PC-3 (cell line): ENCODE results near the gene ZNF185.

Experiments
- EZH2 ChIP-seq: fragments of 300-600 bp; sonication (generic); IDR thresholded peaks from one replicate; pipeline ENCODE4 v1.6.1; 2017; ENCODE audit warnings: antibody characterized with exemption, mild to moderate bottlenecking, low read length; ENCODE audit not compliant: unreplicated experiment
- EZH2phosphoT487 ChIP-seq: fragments of 300-600 bp; sonication (generic); IDR thresholded peaks from 2 replicates; pipeline ENCODE4 v1.6.1; 2018; ENCODE audit warnings: mild to moderate bottlenecking, antibody characterized with exemption, low read length, borderline replicate concordance
- TF ChIP-seq, protein P1 (sequence below): fragments of 300-600 bp; sonication (generic); conservative IDR thresholded peaks from 2 replicates; pipeline ENCODE4 v1.5.1; 2017; ENCODE audit warnings: antibody characterized with exemption, low read depth, mild to moderate bottlenecking, low read length

DNA sequence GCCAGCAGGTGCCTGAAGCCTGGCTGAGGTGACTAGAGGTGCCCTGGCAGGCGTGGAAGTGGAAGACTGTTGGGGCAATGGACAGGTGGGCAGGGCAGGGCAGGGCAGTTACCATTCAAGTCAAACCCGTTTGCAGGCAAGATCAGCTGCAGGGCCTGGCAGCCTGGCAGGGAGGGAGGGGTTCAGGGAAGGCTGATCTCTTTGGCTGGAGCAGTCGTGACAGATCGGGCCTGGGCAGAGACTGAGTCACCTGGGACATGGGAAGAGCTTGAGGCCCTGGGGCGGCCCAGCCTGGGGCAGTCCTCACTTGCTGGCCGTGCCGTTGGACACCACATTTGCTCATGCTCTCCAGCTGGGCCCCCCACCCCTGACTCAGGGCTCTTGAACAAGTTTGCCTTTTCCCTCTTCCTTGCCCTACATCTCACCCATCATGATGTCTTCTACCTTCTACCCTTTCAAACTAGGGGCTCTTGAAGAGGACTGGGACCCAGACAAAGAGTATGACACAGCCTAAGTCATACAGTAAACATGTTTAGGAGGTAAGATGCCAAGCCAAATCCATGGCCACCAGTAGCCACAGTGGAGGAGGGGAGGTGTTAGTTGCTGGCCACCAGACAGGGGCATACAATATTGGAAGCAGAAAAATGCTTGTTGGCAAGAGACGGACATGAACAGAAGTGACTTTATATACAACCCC is 2.0 kb upstream of the ZNF185 start:
- TF ChIP-seq, protein P1, sequence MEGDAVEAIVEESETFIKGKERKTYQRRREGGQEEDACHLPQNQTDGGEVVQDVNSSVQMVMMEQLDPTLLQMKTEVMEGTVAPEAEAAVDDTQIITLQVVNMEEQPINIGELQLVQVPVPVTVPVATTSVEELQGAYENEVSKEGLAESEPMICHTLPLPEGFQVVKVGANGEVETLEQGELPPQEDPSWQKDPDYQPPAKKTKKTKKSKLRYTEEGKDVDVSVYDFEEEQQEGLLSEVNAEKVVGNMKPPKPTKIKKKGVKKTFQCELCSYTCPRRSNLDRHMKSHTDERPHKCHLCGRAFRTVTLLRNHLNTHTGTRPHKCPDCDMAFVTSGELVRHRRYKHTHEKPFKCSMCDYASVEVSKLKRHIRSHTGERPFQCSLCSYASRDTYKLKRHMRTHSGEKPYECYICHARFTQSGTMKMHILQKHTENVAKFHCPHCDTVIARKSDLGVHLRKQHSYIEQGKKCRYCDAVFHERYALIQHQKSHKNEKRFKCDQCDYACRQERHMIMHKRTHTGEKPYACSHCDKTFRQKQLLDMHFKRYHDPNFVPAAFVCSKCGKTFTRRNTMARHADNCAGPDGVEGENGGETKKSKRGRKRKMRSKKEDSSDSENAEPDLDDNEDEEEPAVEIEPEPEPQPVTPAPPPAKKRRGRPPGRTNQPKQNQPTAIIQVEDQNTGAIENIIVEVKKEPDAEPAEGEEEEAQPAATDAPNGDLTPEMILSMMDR, result no peak
- TF ChIP-seq EZH2 (no peak), EZH2phosphoT487 (no peak)
